IMR-90 (cell line): ENCODE data around the gene FOXP4. TPM values are rescaled to one million over a fixed set of nuclear protein-coding genes. Genes with fewer than 3 reads are reported as not detected.

Experiments
- ATAC-seq: fragments of 200-7000 bp; cut with Tn5 transposase; 2 replicates; pipeline ENCODE4 v1.9.1; 2020; ENCODE audit warnings: low read depth, mild to moderate bottlenecking, moderate library complexity
- BruUV-seq: library from RNA; stranded (reverse); fragments of 400-500 nt; replicated peaks from 2 replicates; lab custom pipeline; 2021; lab: Mats Ljungman, UMichigan
- CTCF ChIA-PET: fragments of 300-600 bp; formaldehyde crosslinking; extraction: SDS; loops from one replicate; lab custom pipeline; 2021; ENCODE audit warnings: antibody characterized with exemption; lab: Yijun Ruan, JAX
- POLR2A ChIA-PET: fragments of 300-600 bp; sonication (Branson Sonifier 250); formaldehyde crosslinking; loops from one replicate; lab custom pipeline; 2022; ENCODE audit warnings: antibody characterized with exemption; ENCODE audit not compliant: unreplicated experiment; lab: Charles Lee
- DNase-seq: peaks from one replicate; pipeline ENCODE4 v3.0.0; 2013
- H2AFZ ChIP-seq: replicated peaks from 2 replicates; pipeline ENCODE3; 2013; ENCODE audit warnings: low read length, mild to moderate bottlenecking; ENCODE audit not compliant: poor library complexity
- H2AK5ac ChIP-seq: 2 replicates; pipeline ENCODE4 v1.6.1; 2013; ENCODE audit warnings: low read depth, low read length, inconsistent platforms
- H2AK9ac ChIP-seq: replicated peaks from 2 replicates; pipeline ENCODE3; 2013; ENCODE audit warnings: mild to moderate bottlenecking, low read depth, low read length, moderate library complexity; ENCODE audit not compliant: poor library complexity
- H2BK120ac ChIP-seq: 2 replicates; pipeline ENCODE4 v1.6.1; 2013; ENCODE audit warnings: low read depth, low read length, inconsistent platforms
- H2BK15ac ChIP-seq: 3 replicates; pipeline ENCODE4 v1.6.1; 2013; ENCODE audit warnings: low read depth, low read length, inconsistent platforms
- H2BK20ac ChIP-seq: 2 replicates; pipeline ENCODE4 v1.6.1; 2013; ENCODE audit warnings: low read depth, mild to moderate bottlenecking, inconsistent platforms, low read length, moderate library complexity
- H2BK5ac ChIP-seq: 2 replicates; pipeline ENCODE4 v1.6.1; 2013; ENCODE audit warnings: mild to moderate bottlenecking, low read depth, low read length, inconsistent platforms; ENCODE audit not compliant: poor library complexity, severe bottlenecking
- H3K14ac ChIP-seq: replicated peaks from 2 replicates; pipeline ENCODE4 v1.6.1; 2013; ENCODE audit warnings: low read depth, low read length, inconsistent platforms
- H3K18ac ChIP-seq: 2 replicates; pipeline ENCODE4 v1.6.1; 2013; ENCODE audit warnings: low read depth, low read length, control low read depth
- H3K23ac ChIP-seq: 2 replicates; pipeline ENCODE4 v1.6.1; 2013; ENCODE audit warnings: low read depth, low read length, inconsistent platforms
- H3K27ac ChIP-seq: 2 replicates; pipeline ENCODE4 v1.5.1; 2013; ENCODE audit warnings: mild to moderate bottlenecking, control low read depth, low read length; ENCODE audit not compliant: insufficient read depth
- H3K27me3 ChIP-seq: 2 replicates; pipeline ENCODE4 v1.6.1; 2013; ENCODE audit warnings: low read length; ENCODE audit not compliant: control insufficient read depth, insufficient read depth
- H3K36me3 ChIP-seq: 2 replicates; pipeline ENCODE4 v1.6.1; 2013; ENCODE audit warnings: low read length, mixed read lengths; ENCODE audit not compliant: control insufficient read depth, insufficient read depth
- H3K4ac ChIP-seq: 2 replicates; pipeline ENCODE4 v1.6.1; 2013; ENCODE audit warnings: low read depth, low read length, inconsistent platforms
- H3K4me1 ChIP-seq: 2 replicates; pipeline ENCODE4 v1.6.1; 2013; ENCODE audit warnings: low read length, mixed read lengths; ENCODE audit not compliant: control insufficient read depth, insufficient read depth
- H3K4me2 ChIP-seq: 2 replicates; pipeline ENCODE4 v1.6.1; 2013; ENCODE audit warnings: low read depth, mild to moderate bottlenecking, control low read depth, low read length, moderate library complexity
- H3K4me3 ChIP-seq: 2 replicates; pipeline ENCODE4 v1.5.1; 2013; ENCODE audit warnings: low read depth, mild to moderate bottlenecking, control low read depth, low read length, moderate library complexity; ENCODE audit not compliant: insufficient read depth
- H3K56ac ChIP-seq: 2 replicates; pipeline ENCODE4 v1.6.1; 2013; ENCODE audit warnings: low read length, inconsistent platforms; ENCODE audit not compliant: insufficient read depth; ENCODE audit errors: extremely low read depth
- H3K79me1 ChIP-seq, 2 experiments: 2 replicates each; pipeline ENCODE4 v1.6.1; 2013; ENCODE audit warnings: low read length in 2 of 2, inconsistent platforms in 1 of 2, low read depth in 1 of 2
- H3K9ac ChIP-seq: 2 replicates; pipeline ENCODE4 v1.6.1; 2013; ENCODE audit warnings: low read depth, low read length, control low read depth
- H3K9me1 ChIP-seq: 2 replicates; pipeline ENCODE4 v1.6.1; 2013; ENCODE audit warnings: low read length, inconsistent platforms; ENCODE audit not compliant: insufficient read depth
- H3K9me3 ChIP-seq: 2 replicates; pipeline ENCODE4 v1.6.1; 2013; ENCODE audit warnings: low read length; ENCODE audit not compliant: control insufficient read depth, insufficient read depth
- H4K20me1 ChIP-seq: 2 replicates; pipeline ENCODE4 v1.6.1; 2013; ENCODE audit warnings: low read length, inconsistent platforms; ENCODE audit not compliant: insufficient read depth
- H4K5ac ChIP-seq: 2 replicates; pipeline ENCODE4 v1.6.1; 2013; ENCODE audit warnings: mild to moderate bottlenecking, low read depth, low read length, control low read depth
- H4K8ac ChIP-seq, 2 experiments: 2 replicates each; pipeline ENCODE4 v1.6.1; 2013; ENCODE audit warnings: low read depth in 2 of 2, low read length in 2 of 2, control low read depth in 1 of 2, inconsistent platforms in 1 of 2
- H4K91ac ChIP-seq: 2 replicates; pipeline ENCODE4 v1.6.1; 2013; ENCODE audit warnings: low read depth, low read length, inconsistent platforms; ENCODE audit not compliant: insufficient read depth
- BHLHE40 ChIP-seq: fragments of 150-350 bp; IDR thresholded peaks from 2 replicates; pipeline ENCODE4 v1.6.1; 2016; ENCODE audit warnings: mild to moderate bottlenecking, low read depth, low read length
- CHD1 ChIP-seq: IDR thresholded peaks from 2 replicates; pipeline ENCODE4 v1.6.1; 2012; ENCODE audit warnings: low read depth, low read length, improper control_type of control experiment
- FOS ChIP-seq: fragments of 150-350 bp; IDR thresholded peaks from 2 replicates; pipeline ENCODE4 v1.6.1; 2016; ENCODE audit warnings: low read depth, low read length
- MAZ ChIP-seq: IDR thresholded peaks from 2 replicates; pipeline ENCODE4 v1.6.1; 2012; ENCODE audit warnings: low read depth, mild to moderate bottlenecking, low read length, improper control_type of control experiment, moderate library complexity, borderline replicate concordance
- POLR2A ChIP-seq: IDR thresholded peaks from 2 replicates; pipeline ENCODE4 v1.6.1; 2012; ENCODE audit warnings: mild to moderate bottlenecking, low read depth, low read length
- WGBS, 2 experiments: methylation state at CpG; one replicate each; pipeline versions ENCODE4 v1.1.5 to v1.1.7; 2013; ENCODE audit warnings: missing lambda C conversion rate in 2 of 2; ENCODE audit not compliant: insufficient read length in 1 of 2; ENCODE audit errors: extremely low coverage in 2 of 2; 5-methylcytosine and 5-hydroxymethylcytosine counted together
- dilution Hi-C: fragments of 300-500 bp; cut with HindIII; formaldehyde crosslinking; loops from one replicate; pipeline ENCODE4 v1.14.3; 2018; ENCODE audit warnings: low sequenced_read_pairs; ENCODE audit not compliant: unreplicated experiment
- in situ Hi-C: fragments of 300-500 bp; cut with MboI; formaldehyde crosslinking; loops from 3 replicates; pipeline ENCODE4 v1.14.3; 2019; ENCODE audit warnings: low sequenced_read_pairs, inconsistent platforms, mixed read lengths
- intact Hi-C: fragments of 100-400 bp; cut with micrococcal nuclease; formaldehyde crosslinking; loops from 2 replicates; pipeline ENCODE4 v1.10.0; 2022
- polyA plus RNA-seq, 3 experiments: library from polyadenylated mRNA; depleted of rRNA; stranded (reverse); fragments of >200 nt; gene quantifications; 2 replicates each; pipeline ENCODE4 v1.2.3, GENCODE V29; 2012; ENCODE audit warnings: low replicate concordance in 1 of 3
- total RNA-seq: library from RNA; depleted of rRNA; stranded (reverse); fragments of >200 nt; gene quantifications from 2 replicates; pipeline ENCODE4 v1.2.3, GENCODE V29; 2012

FOXP4 gene
- total and polyA plus RNA-seq, 2 of the 4 experiments (the other 2 are of a cell fraction): 0.72 to 9.5 TPM

DNA sequence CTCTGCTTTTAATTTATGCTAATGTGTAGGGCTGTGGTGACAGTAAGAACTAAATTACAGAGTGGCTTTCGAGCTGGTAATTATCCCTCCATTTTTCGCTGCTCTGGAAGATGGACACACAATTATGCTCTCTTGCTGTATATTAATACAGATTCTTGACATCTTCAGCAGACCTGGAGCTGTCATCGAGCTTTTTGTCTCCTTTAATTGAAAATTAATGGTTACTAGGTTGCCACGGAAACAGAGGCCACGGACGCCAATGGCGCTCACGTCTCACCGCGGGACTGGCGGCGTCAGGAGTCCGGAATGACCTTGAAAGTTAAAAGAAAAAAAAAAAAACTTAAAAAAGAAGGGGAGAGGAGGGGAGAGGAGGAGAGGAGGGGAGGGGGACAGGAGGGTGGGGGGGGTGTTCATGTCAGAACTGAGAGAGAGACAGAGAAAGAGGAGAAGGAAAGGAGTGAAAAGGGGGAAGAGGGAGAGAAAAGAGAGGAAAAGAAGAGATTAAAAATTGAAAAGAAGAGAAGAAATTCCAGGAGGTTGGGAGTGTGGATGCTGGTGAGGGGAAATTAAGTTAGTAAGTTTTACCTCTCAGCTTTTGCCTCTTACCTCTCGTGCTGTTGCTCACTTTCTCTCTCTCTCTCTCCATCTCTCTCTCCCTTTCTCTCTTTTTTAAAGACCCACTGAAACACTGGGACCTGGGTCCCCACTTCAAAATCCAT, 22.1 kb upstream of the FOXP4 start:
- no TSS peak for BruUV-seq

More for the DNA sequence above, 22.1 kb upstream of the FOXP4 start:
- H3K36me3 ChIP-seq: no peaks in the 10 kb centered on the region
- no peaks in the 10 kb centered on the region for H3K9me1 ChIP-seq
- H4K5ac ChIP-seq: no peak overlapping the region
- WGBS, 2 experiments: no CpG with 5 or more reads among the region's 14 CpGs
- no peak for TF ChIP-seq CHD1
- TF ChIP-seq MAZ: no peak
- TF ChIP-seq POLR2A: no peak
- no peak for TF ChIP-seq BHLHE40
- TF ChIP-seq FOS: no peak
- no peaks in the 10 kb centered on the region for H3K9me3 ChIP-seq
- no peak overlapping the region for H2BK120ac ChIP-seq
- H4K20me1 ChIP-seq: no peaks in the 10 kb centered on the region
- no peak overlapping the region for H3K23ac ChIP-seq
- H3K9ac ChIP-seq: no peak overlapping the region
- no peak overlapping the region for H3K4me3 ChIP-seq
- H4K8ac ChIP-seq: no peak overlapping the region
- no peaks in the 10 kb centered on the region for H3K4me1 ChIP-seq
- peaks cover 60% of the 10 kb centered on the region for H3K27me3 ChIP-seq
- POLR2A ChIA-PET: no interaction called here
- no peak overlapping the region for H4K91ac ChIP-seq
- no peak overlapping the region for H3K56ac ChIP-seq
- no peak overlapping the region for H3K4me2 ChIP-seq
- H2AK9ac ChIP-seq: no peak overlapping the region
- no peak overlapping the region for H3K18ac ChIP-seq
- intact Hi-C loops (no loop called here), in situ Hi-C loops (no loop called here), dilution Hi-C loops (no loop called here)
- no peak overlapping the region for H3K14ac ChIP-seq
- CTCF ChIA-PET: no interaction called here
- H2AK5ac ChIP-seq: no peak overlapping the region
- no peak overlapping the region for H2BK15ac ChIP-seq
- H3K79me1 ChIP-seq: no peaks in the 10 kb centered on the region
- H2AFZ ChIP-seq: no peak overlapping the region
- no peak overlapping the region for H3K4ac ChIP-seq
- DNase-seq: no peak
- H2BK5ac ChIP-seq: no peak overlapping the region
- H3K27ac ChIP-seq: no peak overlapping the region
- no peak overlapping the region for H2BK20ac ChIP-seq
- no peak for ATAC-seq
